Body of pancreas (tissue), 4 donors: ENCODE results near the gene RPL5.

Source experiments
- CTCF ChIP-seq, 7 experiments: fragments of 450-650 bp in 4 of 7; fragments of 200-600 bp in 3 of 7; sonication (generic) in 3 of 7; IDR thresholded peaks; one replicate each; pipeline ENCODE4 v1.5.1; 2016 to 2019; ENCODE audit warnings: antibody characterized with exemption in 7 of 7
- POLR2A ChIP-seq, 3 donors: fragments of 450-650 bp; IDR thresholded peaks; one replicate each; pipeline ENCODE4 v1.6.1; 2016; ENCODE audit warnings: antibody characterized with exemption in 3 of 3, mild to moderate bottlenecking in 2 of 3

- TF ChIP-seq CTCF (IDR thresholded peaks at IDR 0.05), result no peak
- TF ChIP-seq POLR2A (IDR thresholded peaks at IDR 0.05), result no peak
Observed at GRCh38 chr1:92884195-92884594, 52.4 kb downstream of the RPL5 start.
